Mesenchymal stem cell (in vitro differentiated cells and primary cell): ENCODE results near the gene NRN1L.
"Not testable (repeated sequence)": the region's sequence is repeated elsewhere in the genome, so short reads cannot be mapped to it uniquely, and the experiment has no call there.

Experiments
- DNase-seq: peaks from one replicate; pipeline ENCODE4 v3.0.0-alpha.2; 2013
- H2AFZ ChIP-seq: one replicate; pipeline ENCODE4 v1.6.1; 2013; ENCODE audit warnings: low read depth, mild to moderate bottlenecking, control low read depth, inconsistent platforms, low read length, moderate library complexity
- H2AK5ac ChIP-seq: 2 replicates; pipeline ENCODE4 v1.6.1; 2013; ENCODE audit warnings: low read length, moderate library complexity, mild to moderate bottlenecking, inconsistent platforms; ENCODE audit not compliant: severe bottlenecking
- H2BK120ac ChIP-seq: one replicate; pipeline ENCODE4 v1.6.1; 2013; ENCODE audit warnings: low read depth, mild to moderate bottlenecking, inconsistent platforms, low read length, moderate library complexity
- H2BK12ac ChIP-seq, 2 experiments: one replicate each; pipeline ENCODE4 v1.6.1; 2013; ENCODE audit warnings: inconsistent platforms in 2 of 2, low read length in 2 of 2, mild to moderate bottlenecking in 2 of 2, moderate library complexity in 2 of 2, control low read depth in 1 of 2
- H2BK15ac ChIP-seq: one replicate; pipeline ENCODE4 v1.6.1; 2013; ENCODE audit warnings: mild to moderate bottlenecking, low read depth, inconsistent platforms; ENCODE audit not compliant: poor library complexity, severe bottlenecking
- H2BK5ac ChIP-seq: 2 replicates; pipeline ENCODE4 v1.6.1; 2013; ENCODE audit warnings: low read depth, mild to moderate bottlenecking, low read length, control low read depth, inconsistent platforms; ENCODE audit not compliant: poor library complexity, severe bottlenecking
- H3K14ac ChIP-seq, 2 experiments: one replicate each; pipeline ENCODE4 v1.6.1; 2013; ENCODE audit warnings: inconsistent platforms in 2 of 2, low read length in 2 of 2, control low read depth in 1 of 2, mild to moderate bottlenecking in 1 of 2, moderate library complexity in 1 of 2
- H3K18ac ChIP-seq, 2 experiments: one replicate each; pipeline ENCODE4 v1.6.1; 2013; ENCODE audit warnings: inconsistent platforms in 2 of 2, low read length in 2 of 2, control low read depth in 1 of 2, low read depth in 1 of 2, mild to moderate bottlenecking in 1 of 2
- H3K23ac ChIP-seq, 2 experiments: one replicate each; pipeline ENCODE4 v1.6.1; 2013; ENCODE audit warnings: inconsistent platforms in 2 of 2, low read length in 2 of 2, mild to moderate bottlenecking in 2 of 2, moderate library complexity in 2 of 2, control low read depth in 1 of 2
- H3K27ac ChIP-seq: 2 replicates; pipeline ENCODE4 v1.5.1; 2013; ENCODE audit warnings: mild to moderate bottlenecking, moderate library complexity, low read length, control low read depth, inconsistent platforms; ENCODE audit not compliant: poor library complexity, severe bottlenecking
- H3K27me3 ChIP-seq, 2 experiments: 2 replicates each; pipeline versions ENCODE4 v1.6.1 to v1.7.0; 2013; ENCODE audit warnings: low read length in 2 of 2, mild to moderate bottlenecking in 2 of 2, moderate library complexity in 2 of 2, control low read depth in 1 of 2, inconsistent platforms in 1 of 2; ENCODE audit not compliant: control insufficient read depth in 1 of 2, insufficient read depth in 1 of 2
- H3K36me3 ChIP-seq, 2 experiments: 2 replicates each; pipeline versions ENCODE4 v1.6.1 to v1.7.0; 2013; ENCODE audit warnings: low read length in 2 of 2, control low read depth in 1 of 2, inconsistent platforms in 1 of 2, low read depth in 1 of 2, mild to moderate bottlenecking in 1 of 2; ENCODE audit not compliant: insufficient read depth in 2 of 2, control insufficient read depth in 1 of 2
- H3K4ac ChIP-seq, 2 experiments: one replicate each; pipeline ENCODE4 v1.6.1; 2013; ENCODE audit warnings: inconsistent platforms in 2 of 2, low read length in 2 of 2, mild to moderate bottlenecking in 2 of 2, moderate library complexity in 2 of 2, control low read depth in 1 of 2, low read depth in 1 of 2
- H3K4me1 ChIP-seq: 2 replicates; pipeline ENCODE4 v1.6.1; 2013; ENCODE audit warnings: low read depth, low read length, control low read depth; ENCODE audit not compliant: control insufficient read depth, insufficient read depth
- H3K4me2 ChIP-seq: 2 replicates; pipeline ENCODE4 v1.6.1; 2013; ENCODE audit warnings: low read length, mild to moderate bottlenecking, inconsistent platforms; ENCODE audit not compliant: poor library complexity, severe bottlenecking
- H3K4me3 ChIP-seq, 2 experiments: 2 replicates each; pipeline versions ENCODE4 v1.5.1 to v1.7.0; 2013; ENCODE audit warnings: low read length in 2 of 2, mild to moderate bottlenecking in 2 of 2, control low read depth in 1 of 2, low read depth in 1 of 2; ENCODE audit not compliant: insufficient read depth in 1 of 2
- H3K79me1 ChIP-seq: replicated peaks from 2 replicates; pipeline ENCODE4 v1.6.1; 2013; ENCODE audit warnings: mild to moderate bottlenecking, control low read depth, low read length, inconsistent platforms; ENCODE audit not compliant: poor library complexity, severe bottlenecking
- H3K9ac ChIP-seq: 2 replicates; pipeline ENCODE4 v1.7.0; 2013; ENCODE audit warnings: mild to moderate bottlenecking, low read length, moderate library complexity
- H3K9me3 ChIP-seq: 2 replicates; pipeline ENCODE4 v1.7.0; 2013; ENCODE audit warnings: mild to moderate bottlenecking, low read length; ENCODE audit not compliant: control insufficient read depth
- H4K8ac ChIP-seq: one replicate; pipeline ENCODE4 v1.6.1; 2013; ENCODE audit warnings: inconsistent platforms, mild to moderate bottlenecking, low read length, moderate library complexity
- H4K91ac ChIP-seq: one replicate; pipeline ENCODE4 v1.6.1; 2013; ENCODE audit warnings: mild to moderate bottlenecking, low read length, inconsistent platforms
- WGBS: methylation state at CpG from one replicate; pipeline ENCODE4 v1.1.7; 2013; ENCODE audit warnings: mixed read lengths; 5-methylcytosine and 5-hydroxymethylcytosine counted together

NRN1L gene

GRCh38 chr16:67861877-67862276 is 22.8 kb upstream of the NRN1L start:
- Histone ChIP-seq H4K8ac (no peak overlapping the region), H3K4me3 (no peak overlapping the region), H4K91ac (no peak overlapping the region), H3K27ac (no peak overlapping the region), H3K4ac (no peak overlapping the region), H2BK120ac (no peak overlapping the region), H2AFZ (no peak overlapping the region), H3K4me1 (peaks cover 40% of the 10 kb centered on the region), H3K79me1 (peaks cover 1% of the 10 kb centered on the region), H2BK12ac (no peak overlapping the region), H3K9me3 (no peaks in the 10 kb centered on the region), H3K23ac (no peak overlapping the region), H3K9ac (peak overlapping the region; percentile 85), H3K27me3 (no peaks in the 10 kb centered on the region), H2BK5ac (no peak overlapping the region), H3K14ac (no peak overlapping the region), H3K18ac (no peak overlapping the region), H2AK5ac (no peak overlapping the region), H2BK15ac (no peak overlapping the region), H3K36me3 (peaks cover 16 to 62% of the 10 kb centered on the region in 2 experiments), H3K4me2 (no peak overlapping the region)
- 96% methylated on average over 6 of the region's 6 CpGs for WGBS
- no peak for DNase-seq

DNA sequence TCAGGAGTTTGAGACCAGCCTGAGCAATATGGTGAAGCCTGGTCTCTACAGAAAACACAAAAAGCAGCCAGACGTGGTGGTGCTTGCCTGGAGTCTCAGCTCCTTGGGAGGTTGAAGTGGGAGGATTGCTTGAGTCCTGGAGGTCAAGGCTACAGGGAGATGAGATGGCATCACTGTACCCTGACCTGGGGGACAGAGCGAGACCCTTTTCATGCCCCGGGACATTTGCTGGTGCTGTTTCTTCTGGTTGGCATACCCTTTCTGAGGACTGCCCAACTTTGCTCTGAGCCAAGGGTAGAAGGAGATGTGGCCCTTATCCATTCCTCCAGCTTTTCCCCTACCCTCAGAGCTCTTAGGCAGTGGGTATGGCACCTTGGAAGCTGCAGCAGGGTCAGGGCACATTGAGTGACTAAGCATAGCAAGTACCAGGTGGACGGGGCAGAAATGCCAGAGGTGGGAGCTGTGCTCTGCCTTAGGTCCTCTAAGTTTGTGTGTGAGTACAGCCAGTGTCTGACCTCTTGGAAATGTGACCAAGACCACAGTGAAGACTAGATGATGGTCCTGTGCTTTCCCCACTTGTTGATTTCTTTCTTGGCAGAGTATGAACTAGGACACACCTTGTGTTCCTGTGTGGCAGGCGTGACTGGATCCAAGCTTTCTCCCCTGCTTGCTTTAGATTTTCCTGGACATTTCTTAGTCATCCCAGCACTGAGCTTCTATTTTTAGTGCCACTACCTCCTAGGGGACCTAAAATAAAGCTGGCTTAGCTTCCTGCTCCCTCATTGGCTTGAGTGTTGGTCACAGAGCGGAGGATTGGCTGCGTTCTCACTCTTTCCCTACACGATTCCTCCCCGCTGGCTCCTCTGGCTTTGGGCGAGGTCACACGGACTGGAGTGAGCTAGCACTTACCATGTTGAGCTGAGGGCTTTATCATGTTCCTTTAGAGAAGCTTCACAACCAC is 21.8 kb upstream of the NRN1L start:
- Histone ChIP-seq H4K91ac (no peak overlapping the region), H3K27me3 (no peaks in the 10 kb centered on the region), H2BK5ac (no peak overlapping the region), H3K27ac (no peak overlapping the region), H3K23ac (no peak overlapping the region), H2BK15ac (no peak overlapping the region), H2BK12ac (peak overlapping the region in 1 of 2 experiments; percentile 34), H3K36me3 (peaks cover 24 to 70% of the 10 kb centered on the region in 2 experiments), H3K79me1 (peaks cover 6% of the 10 kb centered on the region), H3K14ac (no peak overlapping the region), H3K18ac (peak overlapping the region in 1 of 2 experiments; percentile 71), H3K9me3 (no peaks in the 10 kb centered on the region), H3K4me3 (peak overlapping the region in 1 of 2 experiments; percentile 65), H2AFZ (no peak overlapping the region), H4K8ac (no peak overlapping the region), H3K4ac (peak overlapping the region in 1 of 2 experiments; percentile 26), H2BK120ac (no peak overlapping the region), H3K4me1 (peaks cover 31% of the 10 kb centered on the region), H3K4me2 (no peak overlapping the region), H2AK5ac (no peak overlapping the region), H3K9ac (peak overlapping the region; percentile 85)
- peak; percentile 73 for DNase-seq
- WGBS = 87% methylated on average over 11 of the region's 11 CpGs

DNA sequence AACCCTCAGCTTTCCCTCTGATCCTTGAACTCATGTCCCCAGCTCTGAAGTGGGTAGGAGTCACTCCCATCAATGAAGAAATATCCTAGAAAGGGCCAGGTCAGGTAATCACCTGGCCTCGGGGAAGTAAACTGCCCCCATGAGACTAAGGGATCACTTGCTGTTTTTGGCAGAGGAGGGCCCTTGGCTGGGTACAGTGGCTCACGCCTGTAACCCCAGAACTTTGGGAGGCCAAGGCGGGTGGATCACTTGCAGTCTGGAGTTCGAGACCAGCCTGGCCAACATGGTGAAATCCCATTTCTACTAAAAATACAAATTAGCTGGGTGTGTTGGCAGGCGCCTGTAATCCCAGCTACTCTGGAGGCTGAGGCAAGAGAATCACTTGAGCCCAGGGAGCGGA is 20.6 kb upstream of the NRN1L start:
- H2BK15ac ChIP-seq, H3K18ac ChIP-seq, DNase-seq, H3K27ac ChIP-seq, H3K23ac ChIP-seq, H2AK5ac ChIP-seq, H2BK5ac ChIP-seq, H2AFZ ChIP-seq, H3K14ac ChIP-seq, H3K27me3 ChIP-seq, H4K91ac ChIP-seq, H2BK12ac ChIP-seq, H3K9me3 ChIP-seq, H3K4me3 ChIP-seq, H4K8ac ChIP-seq, H3K4me2 ChIP-seq, H2BK120ac ChIP-seq, H3K4ac ChIP-seq: not testable (repeated sequence)
- Histone ChIP-seq H3K36me3 (peaks cover 34 to 74% of the 10 kb centered on the region in 2 experiments), H3K79me1 (peaks cover 14% of the 10 kb centered on the region), H3K9ac (peak overlapping the region; percentile 85), H3K4me1 (peaks cover 28% of the 10 kb centered on the region)
- 98% methylated on average over 5 of the region's 6 CpGs for WGBS

GRCh38 chr16:67864594-67864993 is 20.1 kb upstream of the NRN1L start:
- Histone ChIP-seq H3K4me1 (peaks cover 28% of the 10 kb centered on the region), H3K9ac (peak overlapping the region; percentile 28), H2BK12ac (no peak overlapping the region), H2BK15ac (no peak overlapping the region), H2AK5ac (no peak overlapping the region), H4K91ac (no peak overlapping the region), H2BK5ac (no peak overlapping the region), H3K79me1 (peaks cover 14% of the 10 kb centered on the region), H2BK120ac (no peak overlapping the region), H3K9me3 (no peaks in the 10 kb centered on the region), H2AFZ (no peak overlapping the region), H3K4ac (no peak overlapping the region), H3K36me3 (peaks cover 35 to 78% of the 10 kb centered on the region in 2 experiments), H3K23ac (peak overlapping the region in 1 of 2 experiments; percentile 28), H3K4me2 (no peak overlapping the region), H4K8ac (no peak overlapping the region), H3K14ac (no peak overlapping the region), H3K18ac (no peak overlapping the region), H3K27me3 (no peaks in the 10 kb centered on the region), H3K27ac (no peak overlapping the region), H3K4me3 (no peak overlapping the region)
- DNase-seq = no peak
- WGBS = 90% methylated on average over 2 of the region's 2 CpGs
